Endothelial cell of umbilical vein (primary cell): ENCODE measurements around the gene FMN1. TPM values are rescaled to one million over a fixed set of nuclear protein-coding genes. Genes with fewer than 3 reads are reported as not detected.

Experiments used
- BruUV-seq: library from RNA; stranded (reverse); fragments of 400-500 nt; replicated peaks from 2 replicates; lab custom pipeline; 2021; lab: Mats Ljungman, UMichigan
- CTCF ChIA-PET: fragments of 300-600, 350-600 bp; sonication (Branson Sonifier 250); formaldehyde crosslinking; loops from one replicate; lab custom pipeline; 2021; ENCODE audit warnings: antibody characterized with exemption, inconsistent platforms; lab: Charles Lee
- POLR2A ChIA-PET: fragments of 300-600, 350-600 bp; sonication (Branson Sonifier 250); formaldehyde crosslinking; loops from one replicate; lab custom pipeline; 2021; ENCODE audit warnings: antibody characterized with exemption, inconsistent platforms; lab: Charles Lee
- DNase-seq: peaks from one replicate; pipeline ENCODE4 v3.0.0-alpha.2; 2011; ENCODE audit warnings: low read depth, low spot score
- FAIRE-seq: peaks from 2 replicates; lab custom pipeline; 2011; peaks lifted over from hg19 to GRCh38; lab: Jason Lieb, UNC
- H2AFZ ChIP-seq: 2 replicates; pipeline ENCODE4 v1.6.0; 2012; ENCODE audit warnings: low read depth, low read length, control low read depth, inconsistent platforms
- H3K27ac ChIP-seq: 2 replicates; pipeline ENCODE4 v1.5.1; 2011; ENCODE audit warnings: low read depth, mild to moderate bottlenecking, control low read depth, low read length, moderate library complexity; ENCODE audit not compliant: insufficient read depth
- H3K27me3 ChIP-seq, 2 experiments: 2 replicates each; pipeline versions ENCODE4 v1.6.0 to v1.6.1; 2011; ENCODE audit warnings: low read length in 2 of 2, mixed read lengths in 1 of 2; ENCODE audit not compliant: control insufficient read depth in 2 of 2, insufficient read depth in 2 of 2
- H3K36me3 ChIP-seq, 2 experiments: 2 replicates in 1 of 2; 3 replicates in 1 of 2; pipeline ENCODE4 v1.5.1; 2011; ENCODE audit warnings: low read length in 2 of 2, mild to moderate bottlenecking in 1 of 2, moderate library complexity in 1 of 2; ENCODE audit not compliant: control insufficient read depth in 2 of 2, insufficient read depth in 2 of 2; ENCODE audit errors: extremely low read depth in 1 of 2
- H3K4me1 ChIP-seq: 3 replicates; pipeline ENCODE4 v1.5.1; 2011; ENCODE audit warnings: mild to moderate bottlenecking, low read length; ENCODE audit not compliant: control insufficient read depth, insufficient read depth; ENCODE audit errors: extremely low read depth
- H3K4me2 ChIP-seq: 2 replicates; pipeline ENCODE4 v1.6.1; 2011; ENCODE audit warnings: low read length, control low read depth, mixed read lengths; ENCODE audit not compliant: insufficient read depth
- H3K4me3 ChIP-seq, 3 experiments: fragments of 200-600 bp in 1 of 3; sonication (generic), shearing (Covaris generic) in 1 of 3; replicated peaks in 1 of 3; 2 replicates each; pipeline ENCODE4 v1.5.1; 2011 to 2016; ENCODE audit warnings: control low read depth in 3 of 3, low read length in 3 of 3, mild to moderate bottlenecking in 2 of 3, inconsistent platforms in 1 of 3, low read depth in 1 of 3, moderate library complexity in 1 of 3; ENCODE audit not compliant: insufficient read depth in 1 of 3
- H3K79me2 ChIP-seq: 2 replicates; pipeline ENCODE4 v1.6.0; 2012; ENCODE audit warnings: low read length, inconsistent platforms; ENCODE audit not compliant: control insufficient read depth, insufficient read depth
- H3K9ac ChIP-seq: replicated peaks from 2 replicates; pipeline ENCODE3; 2011; ENCODE audit warnings: low read length, control low read depth; ENCODE audit not compliant: insufficient read depth; ENCODE audit errors: extremely low read depth
- H3K9me1 ChIP-seq: replicated peaks from 3 replicates; pipeline ENCODE4 v1.6.0; 2011; ENCODE audit warnings: mild to moderate bottlenecking, low read length; ENCODE audit not compliant: control insufficient read depth, insufficient read depth; ENCODE audit errors: extremely low read depth
- H3K9me3 ChIP-seq: replicated peaks from 2 replicates; pipeline ENCODE4 v1.5.1; 2012; ENCODE audit warnings: low read length, inconsistent platforms; ENCODE audit not compliant: control insufficient read depth, insufficient read depth
- H4K20me1 ChIP-seq: replicated peaks from 2 replicates; pipeline ENCODE3; 2011; ENCODE audit warnings: mild to moderate bottlenecking, low read length; ENCODE audit not compliant: control insufficient read depth, insufficient read depth; ENCODE audit errors: extremely low read depth
- CTCF ChIP-seq, 2 donors: IDR thresholded peaks; 1 replicate in 1 of 2; 2 replicates in 1 of 2; pipeline ENCODE4 v1.5.1; 2011; ENCODE audit warnings: low read length in 2 of 2, mild to moderate bottlenecking in 2 of 2, moderate library complexity in 2 of 2, control low read depth in 1 of 2, inconsistent platforms in 1 of 2, low read depth in 1 of 2; ENCODE audit not compliant: insufficient read depth in 1 of 2; ENCODE audit errors: extremely low read depth in 1 of 2
- EZH2 ChIP-seq: IDR thresholded peaks from 2 replicates; pipeline ENCODE4 v1.6.1; 2012; ENCODE audit warnings: borderline replicate concordance, low read depth, mild to moderate bottlenecking, moderate library complexity, low read length, inconsistent platforms; ENCODE audit not compliant: severe bottlenecking
- FOS ChIP-seq: IDR thresholded peaks from 2 replicates; pipeline ENCODE4 v1.6.1; 2011; ENCODE audit warnings: mild to moderate bottlenecking, low read length, moderate library complexity, borderline replicate concordance; ENCODE audit not compliant: insufficient read depth
- GATA2 ChIP-seq: IDR thresholded peaks from 2 replicates; pipeline ENCODE4 v1.7.0; 2011; ENCODE audit warnings: low read depth, mild to moderate bottlenecking, moderate library complexity, mixed read lengths, low read length; ENCODE audit not compliant: insufficient read length, insufficient read depth
- JUN ChIP-seq: IDR thresholded peaks from 2 replicates; pipeline ENCODE4 v1.6.1; 2011; ENCODE audit warnings: borderline replicate concordance, low read depth; ENCODE audit not compliant: insufficient read length, insufficient read depth
- MAX ChIP-seq: IDR thresholded peaks from 2 replicates; pipeline ENCODE4 v1.6.1; 2011; ENCODE audit not compliant: insufficient read depth, insufficient read length
- MYC ChIP-seq: IDR thresholded peaks from one replicate; pipeline ENCODE4 v1.6.1; 2011; ENCODE audit warnings: mild to moderate bottlenecking, low read depth, low read length
- POLR2A ChIP-seq: IDR thresholded peaks from 2 replicates; pipeline ENCODE4 v1.6.1; 2012; ENCODE audit warnings: low read depth, mild to moderate bottlenecking, control low read depth, low read length
- POLR2AphosphoS5 ChIP-seq: IDR thresholded peaks from 2 replicates; pipeline ENCODE4 v1.6.1; 2012; ENCODE audit warnings: low read depth, mild to moderate bottlenecking, control low read depth, low read length, moderate library complexity; ENCODE audit not compliant: insufficient read depth
- dilution Hi-C: fragments of 300-500 bp; cut with MboI; formaldehyde crosslinking; loops from one replicate; pipeline ENCODE4 v1.15.0; 2019; ENCODE audit warnings: low sequenced_read_pairs; ENCODE audit not compliant: extremely low pct_ligation_motif_present
- intact Hi-C: fragments of 100-400 bp; cut with micrococcal nuclease; formaldehyde crosslinking; loops from one replicate; pipeline ENCODE4 v1.10.0; 2022
- polyA plus RNA-seq, 4 experiments: library from polyadenylated mRNA; depleted of rRNA in 3 of 4; stranded (reverse) in 3 of 4; unstranded in 1 of 4; fragments of >200 nt; gene quantifications; 2 replicates each; pipeline versions ENCODE4 v1.2.1 to v1.2.3, GENCODE V29; 2011 to 2012; ENCODE audit warnings: missing spikeins in 1 of 4
- total RNA-seq: library from RNA; stranded (reverse); gene quantifications from 2 replicates; pipeline ENCODE4 v1.2.3, GENCODE V29; 2021

Gene FMN1
- total and polyA plus RNA-seq, 2 donors (not counting 3 experiments of a cell fraction or from before 2014, with no cell fraction given): 0.01 to 0.29 TPM

- no peaks in the 10 kb centered on the region for H3K9me1 ChIP-seq
- no peak for TF ChIP-seq JUN
- TF ChIP-seq MYC: no peak
- no peak for TF ChIP-seq CTCF (IDR thresholded peaks at IDR 0.05; ENCODE audit: extremely low read depth in 1 of 2, insufficient read depth in 1 of 2, low read depth in 1 of 2, low read length in 2 of 2)
- no peak for TF ChIP-seq FOS
- no peak for TF ChIP-seq POLR2AphosphoS5
- TF ChIP-seq MAX: no peak
- TF ChIP-seq GATA2: no peak
- no peak for TF ChIP-seq POLR2A
- TF ChIP-seq EZH2: no peak
- no peak overlapping the region for H3K4me2 ChIP-seq
- H3K27ac ChIP-seq: no peak overlapping the region
- no peaks in the 10 kb centered on the region for H3K79me2 ChIP-seq
- dilution Hi-C loops (loop anchor here (25.0 kb wide), 1 partner anchor 300 kb away; no protein-coding TSS in a partner anchor), intact Hi-C loops (no loop called here)
- H3K4me1 ChIP-seq: no peaks in the 10 kb centered on the region
- BruUV-seq: no TSS peak
- no peak for DNase-seq
- H4K20me1 ChIP-seq: no peaks in the 10 kb centered on the region
- H3K9me3 ChIP-seq: no peaks in the 10 kb centered on the region
- H3K9ac ChIP-seq: no peak overlapping the region
- CTCF ChIA-PET: interaction anchor here (1.0 to 2.1 kb wide), 5 partner anchors 17 to 324 kb away, joined by 3 to 6 read pairs (median 3); no protein-coding TSS in a partner anchor
- FAIRE-seq: no peak
- POLR2A ChIA-PET: no interaction called here
- H3K36me3 ChIP-seq: no peaks in the 10 kb centered on the region
- peaks cover 6 to 8% of the 10 kb centered on the region in 2 experiments for H3K27me3 ChIP-seq
- H2AFZ ChIP-seq: no peak overlapping the region
- H3K4me3 ChIP-seq: no peak overlapping the region
Observed at GRCh38 chr15:32987067-32987466, 207.4 kb downstream of the FMN1 start.
